ENCODE measurements around the gene ZDHHC1. TPM values are rescaled to one million over a fixed set of nuclear protein-coding genes. Genes with fewer than 3 reads are reported as not detected.

ZDHHC1 gene
- total RNA-seq, 4 donors from 2014 or later = 8.0 to 14.2 (median 11.4) TPM

DNA sequence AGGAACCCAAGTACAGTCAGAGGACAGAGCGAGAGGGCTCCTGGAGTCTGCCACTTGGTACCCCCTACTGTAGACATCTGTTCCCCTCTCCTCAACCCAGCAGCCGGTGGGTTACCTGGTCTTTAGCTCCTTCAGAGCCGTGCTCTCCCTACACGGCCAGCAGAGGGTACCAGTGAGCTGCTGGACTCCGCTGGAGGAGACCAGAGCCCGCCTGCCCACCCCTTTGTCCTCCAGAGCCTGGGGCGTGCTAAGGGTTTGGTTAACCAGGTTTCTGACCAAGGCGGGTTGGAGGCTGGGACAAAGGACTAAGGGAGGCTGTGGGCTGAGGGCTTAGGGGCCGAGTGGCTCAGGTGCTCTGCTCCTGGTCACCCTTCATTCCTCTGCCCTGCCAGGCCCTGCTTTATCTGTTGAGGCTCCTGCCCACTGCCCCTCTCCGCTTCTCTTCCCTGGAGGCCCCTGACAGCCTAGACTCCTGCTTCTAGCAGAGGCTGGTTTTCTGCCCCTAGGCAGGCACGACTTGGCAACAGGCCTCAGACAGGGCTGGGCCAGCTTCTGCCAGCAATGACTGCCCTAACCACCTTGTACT, 12.0 kb upstream of the ZDHHC1 start:
- DNase-seq (ENCODE audit: low spot score) (no peak), ATAC-seq (ENCODE audit: low FRiP score) (peak; percentile 68)
- TF ChIP-seq, protein P1, sequence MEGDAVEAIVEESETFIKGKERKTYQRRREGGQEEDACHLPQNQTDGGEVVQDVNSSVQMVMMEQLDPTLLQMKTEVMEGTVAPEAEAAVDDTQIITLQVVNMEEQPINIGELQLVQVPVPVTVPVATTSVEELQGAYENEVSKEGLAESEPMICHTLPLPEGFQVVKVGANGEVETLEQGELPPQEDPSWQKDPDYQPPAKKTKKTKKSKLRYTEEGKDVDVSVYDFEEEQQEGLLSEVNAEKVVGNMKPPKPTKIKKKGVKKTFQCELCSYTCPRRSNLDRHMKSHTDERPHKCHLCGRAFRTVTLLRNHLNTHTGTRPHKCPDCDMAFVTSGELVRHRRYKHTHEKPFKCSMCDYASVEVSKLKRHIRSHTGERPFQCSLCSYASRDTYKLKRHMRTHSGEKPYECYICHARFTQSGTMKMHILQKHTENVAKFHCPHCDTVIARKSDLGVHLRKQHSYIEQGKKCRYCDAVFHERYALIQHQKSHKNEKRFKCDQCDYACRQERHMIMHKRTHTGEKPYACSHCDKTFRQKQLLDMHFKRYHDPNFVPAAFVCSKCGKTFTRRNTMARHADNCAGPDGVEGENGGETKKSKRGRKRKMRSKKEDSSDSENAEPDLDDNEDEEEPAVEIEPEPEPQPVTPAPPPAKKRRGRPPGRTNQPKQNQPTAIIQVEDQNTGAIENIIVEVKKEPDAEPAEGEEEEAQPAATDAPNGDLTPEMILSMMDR (IDR thresholded peaks at IDR 0.05) = peak in 2 of 3 donors; percentile 15 to 39

DNA sequence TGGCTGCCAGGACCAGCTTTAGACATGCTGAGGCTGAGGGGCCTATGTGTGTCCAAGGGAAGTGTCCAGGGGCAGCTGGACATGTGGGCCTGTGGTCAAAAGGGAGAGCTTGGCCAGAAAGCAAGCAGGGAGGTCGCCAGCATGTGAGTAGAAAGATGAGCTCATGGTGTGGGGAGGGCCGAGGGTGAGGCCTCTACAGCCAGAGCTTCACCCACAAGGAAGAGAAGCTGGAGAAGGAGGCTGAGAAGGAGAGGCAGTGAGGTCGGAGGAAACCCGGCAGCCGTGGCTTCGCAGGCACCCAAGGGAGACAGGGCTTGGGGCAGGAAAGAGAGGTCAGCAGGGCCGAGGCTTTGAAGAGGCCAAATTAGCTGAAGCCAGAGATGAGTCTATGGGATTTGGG, 10.7 kb upstream of the ZDHHC1 start:
- no peak for DNase-seq (ENCODE audit: low spot score)
- TF ChIP-seq, protein P1 (IDR thresholded peaks at IDR 0.05) = no peak
- no peak for ATAC-seq (ENCODE audit: low FRiP score)

DNA sequence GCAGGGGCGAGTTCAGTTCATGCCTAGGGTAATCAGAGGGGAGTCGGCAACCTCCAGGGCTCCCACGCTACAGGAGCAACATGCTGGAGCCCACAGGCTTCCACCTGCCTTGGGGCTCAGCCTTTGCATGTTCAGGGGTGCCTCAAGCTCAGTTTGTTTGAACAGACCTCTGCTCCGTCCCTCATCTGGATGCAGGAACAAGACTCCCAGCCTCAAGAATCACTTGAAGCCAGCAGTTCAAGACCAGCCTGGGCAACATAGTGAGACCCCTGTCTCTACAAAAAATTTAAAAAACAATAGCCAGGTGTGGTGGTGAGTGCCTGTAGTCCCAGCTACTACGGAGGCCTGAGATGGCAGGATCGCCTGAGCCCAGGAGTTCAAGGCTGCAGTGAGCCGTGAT, 9.7 kb upstream of the ZDHHC1 start:
- TF ChIP-seq, protein P1 (IDR thresholded peaks at IDR 0.05) = no peak
- ATAC-seq (ENCODE audit: low FRiP score) (no peak), DNase-seq (ENCODE audit: low spot score) (no peak)

DNA sequence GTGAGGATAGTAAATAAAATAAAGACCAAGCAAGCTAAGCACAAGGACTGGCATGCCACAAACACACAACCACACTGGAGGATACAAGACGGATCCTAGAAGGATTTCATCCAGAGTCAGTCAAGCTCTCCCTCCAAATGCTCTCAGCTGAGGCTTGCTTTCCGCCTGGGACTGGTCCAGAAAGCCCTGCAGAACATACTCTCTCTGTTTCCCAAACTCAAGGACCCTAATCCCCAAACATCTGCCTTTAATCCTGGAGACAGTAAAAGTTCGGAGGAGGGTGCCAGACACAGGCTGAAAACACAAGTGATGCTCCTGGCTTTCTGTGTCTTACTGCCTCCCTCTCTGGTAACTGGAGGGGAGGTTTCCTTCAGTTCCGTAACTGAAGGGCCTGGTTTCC, 9.3 kb upstream of the ZDHHC1 start:
- DNase-seq (ENCODE audit: low spot score) (no peak), ATAC-seq (ENCODE audit: low FRiP score) (no peak)
- TF ChIP-seq, protein P1 (IDR thresholded peaks at IDR 0.05) = no peak

DNA sequence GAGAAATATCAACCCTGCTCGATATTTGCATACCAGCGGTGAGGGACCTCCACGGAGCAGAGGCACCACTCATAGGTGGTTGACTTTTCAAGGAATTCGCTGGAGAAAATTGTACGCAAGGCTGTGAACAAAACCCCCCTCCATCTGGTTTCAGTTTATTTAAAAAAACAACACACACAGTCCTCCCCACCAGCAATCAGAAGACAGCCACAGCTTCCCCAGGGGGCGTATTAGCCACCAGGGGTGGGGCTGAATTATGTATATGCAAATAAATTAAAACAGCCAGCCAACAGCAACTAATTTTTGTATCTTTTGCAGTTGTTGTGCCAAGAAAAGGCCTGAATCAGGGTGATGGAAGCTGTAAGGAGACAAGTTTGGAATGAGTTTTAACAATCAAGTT, 8.8 kb upstream of the ZDHHC1 start:
- TF ChIP-seq, protein P1 (IDR thresholded peaks at IDR 0.05) = no peak
- DNase-seq (ENCODE audit: low spot score) (no peak), ATAC-seq (ENCODE audit: low FRiP score) (no peak)

DNA sequence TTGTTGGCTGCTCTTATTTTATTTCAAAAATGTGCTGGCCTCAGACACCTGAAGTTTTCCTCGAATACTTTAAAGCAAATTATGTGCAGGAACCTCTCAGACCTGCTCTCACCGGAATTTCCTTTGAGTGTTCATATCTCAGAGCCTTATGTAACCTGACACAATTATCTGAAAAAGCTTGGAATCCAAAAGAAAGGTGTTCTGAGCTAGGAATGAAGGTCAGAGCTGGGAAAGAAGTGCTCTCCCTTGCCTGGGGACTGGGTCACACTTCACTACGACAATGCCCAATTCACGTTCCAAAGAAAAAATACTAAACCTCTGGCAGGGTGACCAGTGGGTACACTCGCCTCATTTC, 8.0 kb upstream of the ZDHHC1 start:
- TF ChIP-seq, protein P1 (IDR thresholded peaks at IDR 0.05) = no peak
- ATAC-seq (ENCODE audit: low FRiP score) (no peak), DNase-seq (ENCODE audit: low spot score) (no peak)

DNA sequence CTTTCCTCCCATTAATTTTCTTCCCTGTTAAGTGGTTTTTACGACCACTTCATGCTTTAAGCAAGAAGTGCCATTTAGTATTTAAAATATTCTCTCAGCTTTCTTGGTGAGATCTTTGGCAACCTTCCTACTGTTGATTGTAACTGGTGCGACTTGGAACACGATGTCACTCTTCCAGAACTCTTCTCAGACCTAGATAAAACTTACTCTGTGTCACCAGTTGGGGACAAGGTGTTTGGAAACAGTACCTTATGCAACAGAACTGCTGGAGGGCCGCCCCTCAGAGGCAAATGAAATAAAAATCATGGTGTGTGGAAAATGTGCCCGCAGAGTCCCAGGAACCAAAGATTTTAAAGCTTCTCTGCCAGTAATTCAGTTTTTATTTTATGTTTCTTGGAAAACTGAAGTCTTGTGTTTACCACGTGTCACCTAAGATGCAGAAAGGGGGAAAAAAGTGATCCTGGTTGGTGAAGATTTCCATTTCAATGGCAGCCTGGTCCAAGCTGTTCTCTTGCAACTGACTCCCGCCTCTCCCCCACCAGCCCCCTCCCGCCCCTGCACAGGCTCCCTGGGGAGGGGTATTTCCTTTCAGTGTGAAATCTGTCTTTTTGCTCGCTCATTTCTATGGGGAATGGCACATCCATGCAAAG, 7.5 kb upstream of the ZDHHC1 start:
- TF ChIP-seq, protein P1 (IDR thresholded peaks at IDR 0.05) = no peak
- DNase-seq (ENCODE audit: low spot score) = no peak
- ATAC-seq (ENCODE audit: low FRiP score) = no peak

Measured in omental fat pad (tissue), 4 donors.